ENCODE measurements around the gene RHOU. TPM values are rescaled to one million over a fixed set of nuclear protein-coding genes. Genes with fewer than 3 reads are reported as not detected.

RHOU gene
- polyA plus RNA-seq, 1 experiment: 1.6 TPM

DNA sequence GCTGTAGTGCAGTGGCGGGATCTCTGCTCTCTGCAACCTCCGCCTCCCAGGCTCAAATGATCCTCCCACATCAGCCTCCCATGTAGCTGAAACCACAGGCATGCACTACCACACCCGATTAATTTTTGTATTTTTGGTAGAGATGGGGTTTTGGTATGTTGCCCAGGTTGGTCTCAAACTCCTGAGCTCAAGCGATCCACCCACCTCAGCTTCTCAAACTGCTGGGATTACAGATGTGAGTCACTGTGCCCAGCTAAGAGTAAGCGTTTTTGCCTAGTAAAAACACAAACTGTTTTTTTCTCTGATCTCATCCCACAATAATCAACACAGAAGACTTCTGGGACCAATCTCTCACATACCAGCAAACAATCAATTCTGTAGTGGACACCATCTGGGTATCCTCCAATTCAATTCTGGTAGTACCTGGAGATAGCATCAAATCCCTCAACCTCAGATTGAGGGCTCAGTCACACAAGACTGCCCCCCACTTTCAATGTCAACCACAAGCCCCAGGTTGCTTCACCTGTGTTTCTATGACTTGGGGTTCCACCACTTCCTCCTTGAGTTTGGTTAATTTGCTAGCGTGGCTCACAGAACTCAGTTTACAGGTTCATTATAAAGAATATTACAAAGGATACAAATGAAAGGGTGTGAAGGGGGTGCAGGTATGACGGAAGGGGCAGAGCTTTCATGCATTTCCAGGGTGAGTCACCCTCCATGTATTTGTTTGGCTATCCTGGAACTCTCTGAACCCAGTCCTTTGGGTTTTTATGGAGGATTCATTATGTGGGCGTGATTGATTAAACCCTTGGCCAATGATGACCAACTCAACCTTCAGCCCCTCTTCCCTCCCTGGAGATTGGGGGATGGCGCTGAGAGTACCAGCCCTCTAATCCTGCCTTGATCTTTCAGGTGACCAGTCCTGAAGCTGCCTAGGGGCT lies 40.0 kb upstream of the RHOU start:
- no peaks in the 10 kb centered on the region for H3K9me3 ChIP-seq (ENCODE audit: control insufficient read depth, insufficient read depth, low read length)
- POLR2A ChIA-PET: no interaction called here

DNA sequence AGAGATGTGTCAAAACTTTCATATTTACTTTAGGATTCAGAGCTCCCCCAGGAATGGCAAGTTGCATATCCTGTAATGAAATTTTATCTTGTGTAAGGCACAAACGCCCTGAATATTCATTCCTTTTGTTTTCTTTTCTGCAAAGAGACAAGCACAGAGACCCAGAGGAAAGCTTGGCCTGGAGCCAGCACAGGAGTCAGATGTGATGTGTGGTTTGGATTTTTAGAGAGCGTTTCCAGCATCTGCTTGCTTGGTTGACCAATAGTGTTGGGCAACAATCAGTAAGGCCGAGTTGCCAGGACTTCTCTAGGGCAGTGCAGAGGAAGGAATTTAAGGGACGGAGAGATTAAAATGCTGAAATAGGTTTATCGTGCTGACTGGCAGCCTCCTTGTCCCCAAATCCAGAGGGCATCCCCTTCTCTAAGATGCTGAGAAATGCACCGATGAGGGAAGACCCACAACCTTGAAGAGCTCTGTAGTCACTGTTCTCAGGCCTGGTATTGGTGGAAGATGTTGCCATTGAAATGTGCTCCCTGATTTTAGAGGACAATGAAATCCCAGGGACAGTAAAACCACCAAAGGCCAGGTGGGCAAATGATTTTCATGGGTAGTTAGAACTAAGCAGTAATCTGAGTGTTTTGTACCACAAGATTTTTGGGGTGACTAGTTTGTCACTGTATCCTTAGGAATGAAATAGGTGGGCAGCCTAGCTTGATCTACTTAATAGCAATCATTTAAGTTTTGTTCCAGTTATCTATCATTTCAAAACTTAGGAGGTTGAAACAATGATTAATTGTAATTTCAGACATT lies 37.9 kb upstream of the RHOU start:
- ChIA-PET CTCF (no interaction called here), POLR2A (no interaction called here)
- DNase-seq (ENCODE audit: low read depth, low spot score): no peak
- H3K27me3 ChIP-seq (ENCODE audit: control insufficient read depth, insufficient read depth, low read length): no peaks in the 10 kb centered on the region
- H3K27ac ChIP-seq (ENCODE audit: low read depth, low read length): no peak overlapping the region
- no peaks in the 10 kb centered on the region for H3K9me3 ChIP-seq (ENCODE audit: control insufficient read depth, insufficient read depth, low read length)
- TF ChIP-seq, protein P1, sequence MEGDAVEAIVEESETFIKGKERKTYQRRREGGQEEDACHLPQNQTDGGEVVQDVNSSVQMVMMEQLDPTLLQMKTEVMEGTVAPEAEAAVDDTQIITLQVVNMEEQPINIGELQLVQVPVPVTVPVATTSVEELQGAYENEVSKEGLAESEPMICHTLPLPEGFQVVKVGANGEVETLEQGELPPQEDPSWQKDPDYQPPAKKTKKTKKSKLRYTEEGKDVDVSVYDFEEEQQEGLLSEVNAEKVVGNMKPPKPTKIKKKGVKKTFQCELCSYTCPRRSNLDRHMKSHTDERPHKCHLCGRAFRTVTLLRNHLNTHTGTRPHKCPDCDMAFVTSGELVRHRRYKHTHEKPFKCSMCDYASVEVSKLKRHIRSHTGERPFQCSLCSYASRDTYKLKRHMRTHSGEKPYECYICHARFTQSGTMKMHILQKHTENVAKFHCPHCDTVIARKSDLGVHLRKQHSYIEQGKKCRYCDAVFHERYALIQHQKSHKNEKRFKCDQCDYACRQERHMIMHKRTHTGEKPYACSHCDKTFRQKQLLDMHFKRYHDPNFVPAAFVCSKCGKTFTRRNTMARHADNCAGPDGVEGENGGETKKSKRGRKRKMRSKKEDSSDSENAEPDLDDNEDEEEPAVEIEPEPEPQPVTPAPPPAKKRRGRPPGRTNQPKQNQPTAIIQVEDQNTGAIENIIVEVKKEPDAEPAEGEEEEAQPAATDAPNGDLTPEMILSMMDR (IDR thresholded peaks at IDR 0.05; ENCODE audit: low read depth, low read length): no peak
- no peak overlapping the region for H3K4me3 ChIP-seq (ENCODE audit: low read depth, low read length)

More for the DNA sequence above, 40.0 kb upstream of the RHOU start:
- Histone ChIP-seq H3K4me3 (ENCODE audit: low read depth, low read length) (no peak overlapping the region), H3K27ac (ENCODE audit: low read depth, low read length) (no peak overlapping the region), H3K27me3 (ENCODE audit: control insufficient read depth, insufficient read depth, low read length) (no peaks in the 10 kb centered on the region)
- no peak for DNase-seq (ENCODE audit: low read depth, low spot score)
- TF ChIP-seq, protein P1 (IDR thresholded peaks at IDR 0.05; ENCODE audit: low read depth, low read length): no peak
- CTCF ChIA-PET: no interaction called here

DNA sequence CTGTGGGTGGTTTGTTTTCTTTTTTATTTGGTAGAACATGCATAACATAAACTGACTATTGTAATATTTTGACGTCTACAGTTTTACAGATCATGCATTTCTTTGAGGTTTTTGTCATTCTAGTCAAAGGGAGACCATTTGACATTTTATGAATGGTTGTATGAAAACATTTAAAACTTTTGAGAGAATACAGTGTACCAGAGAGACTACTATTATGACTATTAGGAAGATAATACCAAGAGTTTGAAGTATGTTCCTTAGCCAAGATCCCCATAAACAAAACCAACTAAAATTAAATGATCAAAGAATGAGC lies 37.3 kb upstream of the RHOU start:
- ChIA-PET POLR2A (no interaction called here), CTCF (no interaction called here)
- Histone ChIP-seq H3K27me3 (ENCODE audit: control insufficient read depth, insufficient read depth, low read length) (no peaks in the 10 kb centered on the region), H3K4me3 (ENCODE audit: low read depth, low read length) (no peak overlapping the region), H3K9me3 (ENCODE audit: control insufficient read depth, insufficient read depth, low read length) (no peaks in the 10 kb centered on the region), H3K27ac (ENCODE audit: low read depth, low read length) (no peak overlapping the region)
- no peak for DNase-seq (ENCODE audit: low read depth, low spot score)
- TF ChIP-seq, protein P1 (IDR thresholded peaks at IDR 0.05; ENCODE audit: low read depth, low read length): no peak

DNA sequence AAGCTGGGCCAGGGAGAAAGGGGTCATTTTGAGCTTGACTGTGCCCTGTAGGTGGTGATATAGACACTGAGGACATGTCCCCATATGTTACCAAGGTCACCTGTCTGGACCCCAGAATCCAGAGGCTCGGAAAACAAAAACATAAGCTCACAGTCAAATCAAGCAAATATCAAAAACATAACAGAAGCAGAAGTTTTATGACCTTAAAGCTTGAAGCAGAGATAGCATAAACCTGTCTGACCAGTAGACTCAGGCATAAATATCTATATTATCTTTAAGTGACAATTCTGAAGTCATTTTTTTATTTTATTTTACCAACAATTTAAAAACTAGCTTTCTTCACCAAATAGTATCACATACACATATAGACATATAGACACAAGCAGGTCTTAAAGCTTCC lies 32.8 kb upstream of the RHOU start:
- ChIA-PET POLR2A (no interaction called here), CTCF (interaction anchor here (0.7 to 2.1 kb wide), 3 partner anchors 38 to 779 kb away, joined by 3 to 12 read pairs (median 4); no protein-coding TSS in a partner anchor)
- no peaks in the 10 kb centered on the region for H3K27me3 ChIP-seq (ENCODE audit: control insufficient read depth, insufficient read depth, low read length)
- no peaks in the 10 kb centered on the region for H3K9me3 ChIP-seq (ENCODE audit: control insufficient read depth, insufficient read depth, low read length)
- DNase-seq (ENCODE audit: low read depth, low spot score): no peak
- H3K4me3 ChIP-seq (ENCODE audit: low read depth, low read length): no peak overlapping the region
- no peak overlapping the region for H3K27ac ChIP-seq (ENCODE audit: low read depth, low read length)
- TF ChIP-seq, protein P1 (IDR thresholded peaks at IDR 0.05; ENCODE audit: low read depth, low read length): no peak

DNA sequence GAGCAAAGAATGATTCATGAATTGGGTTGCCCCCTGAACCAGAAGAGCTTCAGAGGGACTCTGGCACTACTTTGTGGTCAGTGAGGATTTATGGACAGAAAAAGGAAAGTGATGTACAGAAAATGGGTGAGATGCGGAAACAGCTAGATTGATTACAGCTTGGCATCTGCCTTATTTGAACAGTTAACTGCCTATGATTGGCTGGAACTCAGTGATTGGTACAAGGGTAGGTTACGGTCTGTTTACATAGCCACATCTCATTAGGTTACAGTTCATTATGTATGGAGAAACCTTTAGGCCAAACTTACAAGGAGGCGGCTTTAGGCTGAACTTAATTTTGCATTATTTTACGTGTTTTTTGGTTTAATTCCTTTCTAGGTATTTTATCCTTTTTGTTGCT lies 29.0 kb upstream of the RHOU start:
- H3K27ac ChIP-seq (ENCODE audit: low read depth, low read length): no peak overlapping the region
- H3K27me3 ChIP-seq (ENCODE audit: control insufficient read depth, insufficient read depth, low read length): no peaks in the 10 kb centered on the region
- no peak overlapping the region for H3K4me3 ChIP-seq (ENCODE audit: low read depth, low read length)
- DNase-seq (ENCODE audit: low read depth, low spot score): no peak
- POLR2A ChIA-PET: no interaction called here
- H3K9me3 ChIP-seq (ENCODE audit: control insufficient read depth, insufficient read depth, low read length): no peaks in the 10 kb centered on the region
- TF ChIP-seq, protein P1 (IDR thresholded peaks at IDR 0.05; ENCODE audit: low read depth, low read length): no peak
- CTCF ChIA-PET: no interaction called here

Data from AG04450 (cell line).